NB4 (cell line): ENCODE measurements around the gene TMEM178B.

Experiments
- CTCF ChIP-seq: IDR thresholded peaks from one replicate; pipeline ENCODE4 v1.5.1; 2012; ENCODE audit warnings: low read depth, low read length
- MYC ChIP-seq: IDR thresholded peaks from 2 replicates; pipeline ENCODE4 v1.6.1; 2011; ENCODE audit warnings: low read depth, low read length
- POLR2A ChIP-seq: IDR thresholded peaks from 2 replicates; pipeline ENCODE4 v1.6.1; 2011; ENCODE audit warnings: mild to moderate bottlenecking; ENCODE audit not compliant: insufficient read length; ENCODE audit errors: extremely low read depth

- no peak for TF ChIP-seq POLR2A
- TF ChIP-seq CTCF, result no peak
- TF ChIP-seq MYC, result no peak
These were observed 382.4 kb downstream of the TMEM178B start for GRCh38 chr7:141456298-141456697.
